Endothelial cell of umbilical vein (primary cell): ENCODE measurements around the gene KDM5B. TPM values are rescaled to one million over a fixed set of nuclear protein-coding genes. Genes with fewer than 3 reads are reported as not detected.

ENCODE experiments used
- BruUV-seq: library from RNA; stranded (reverse); fragments of 400-500 nt; replicated peaks from 2 replicates; lab custom pipeline; 2021; lab: Mats Ljungman, UMichigan
- CTCF ChIA-PET: fragments of 300-600, 350-600 bp; sonication (Branson Sonifier 250); formaldehyde crosslinking; loops from one replicate; lab custom pipeline; 2021; ENCODE audit warnings: antibody characterized with exemption, inconsistent platforms; lab: Charles Lee
- POLR2A ChIA-PET: fragments of 300-600, 350-600 bp; sonication (Branson Sonifier 250); formaldehyde crosslinking; loops from one replicate; lab custom pipeline; 2021; ENCODE audit warnings: antibody characterized with exemption, inconsistent platforms; lab: Charles Lee
- DNase-seq: peaks from one replicate; pipeline ENCODE4 v3.0.0-alpha.2; 2011; ENCODE audit warnings: low read depth, low spot score
- FAIRE-seq: peaks from 2 replicates; lab custom pipeline; 2011; peaks lifted over from hg19 to GRCh38; lab: Jason Lieb, UNC
- H2AFZ ChIP-seq: 2 replicates; pipeline ENCODE4 v1.6.0; 2012; ENCODE audit warnings: low read depth, low read length, control low read depth, inconsistent platforms
- H3K27ac ChIP-seq: 2 replicates; pipeline ENCODE4 v1.5.1; 2011; ENCODE audit warnings: low read depth, mild to moderate bottlenecking, control low read depth, low read length, moderate library complexity; ENCODE audit not compliant: insufficient read depth
- H3K27me3 ChIP-seq, 2 experiments: 2 replicates each; pipeline versions ENCODE4 v1.6.0 to v1.6.1; 2011; ENCODE audit warnings: low read length in 2 of 2, mixed read lengths in 1 of 2; ENCODE audit not compliant: control insufficient read depth in 2 of 2, insufficient read depth in 2 of 2
- H3K36me3 ChIP-seq, 2 experiments: 2 replicates in 1 of 2; 3 replicates in 1 of 2; pipeline ENCODE4 v1.5.1; 2011; ENCODE audit warnings: low read length in 2 of 2, mild to moderate bottlenecking in 1 of 2, moderate library complexity in 1 of 2; ENCODE audit not compliant: control insufficient read depth in 2 of 2, insufficient read depth in 2 of 2; ENCODE audit errors: extremely low read depth in 1 of 2
- H3K4me1 ChIP-seq: 3 replicates; pipeline ENCODE4 v1.5.1; 2011; ENCODE audit warnings: mild to moderate bottlenecking, low read length; ENCODE audit not compliant: control insufficient read depth, insufficient read depth; ENCODE audit errors: extremely low read depth
- H3K4me2 ChIP-seq: 2 replicates; pipeline ENCODE4 v1.6.1; 2011; ENCODE audit warnings: low read length, control low read depth, mixed read lengths; ENCODE audit not compliant: insufficient read depth
- H3K4me3 ChIP-seq, 3 experiments: fragments of 200-600 bp in 1 of 3; sonication (generic), shearing (Covaris generic) in 1 of 3; replicated peaks in 1 of 3; 2 replicates each; pipeline ENCODE4 v1.5.1; 2011 to 2016; ENCODE audit warnings: control low read depth in 3 of 3, low read length in 3 of 3, mild to moderate bottlenecking in 2 of 3, inconsistent platforms in 1 of 3, low read depth in 1 of 3, moderate library complexity in 1 of 3; ENCODE audit not compliant: insufficient read depth in 1 of 3
- H3K79me2 ChIP-seq: 2 replicates; pipeline ENCODE4 v1.6.0; 2012; ENCODE audit warnings: low read length, inconsistent platforms; ENCODE audit not compliant: control insufficient read depth, insufficient read depth
- H3K9ac ChIP-seq: replicated peaks from 2 replicates; pipeline ENCODE3; 2011; ENCODE audit warnings: low read length, control low read depth; ENCODE audit not compliant: insufficient read depth; ENCODE audit errors: extremely low read depth
- H3K9me1 ChIP-seq: replicated peaks from 3 replicates; pipeline ENCODE4 v1.6.0; 2011; ENCODE audit warnings: mild to moderate bottlenecking, low read length; ENCODE audit not compliant: control insufficient read depth, insufficient read depth; ENCODE audit errors: extremely low read depth
- H3K9me3 ChIP-seq: replicated peaks from 2 replicates; pipeline ENCODE4 v1.5.1; 2012; ENCODE audit warnings: low read length, inconsistent platforms; ENCODE audit not compliant: control insufficient read depth, insufficient read depth
- H4K20me1 ChIP-seq: replicated peaks from 2 replicates; pipeline ENCODE3; 2011; ENCODE audit warnings: mild to moderate bottlenecking, low read length; ENCODE audit not compliant: control insufficient read depth, insufficient read depth; ENCODE audit errors: extremely low read depth
- CTCF ChIP-seq, 2 donors: IDR thresholded peaks; 1 replicate in 1 of 2; 2 replicates in 1 of 2; pipeline ENCODE4 v1.5.1; 2011; ENCODE audit warnings: low read length in 2 of 2, mild to moderate bottlenecking in 2 of 2, moderate library complexity in 2 of 2, control low read depth in 1 of 2, inconsistent platforms in 1 of 2, low read depth in 1 of 2; ENCODE audit not compliant: insufficient read depth in 1 of 2; ENCODE audit errors: extremely low read depth in 1 of 2
- EZH2 ChIP-seq: IDR thresholded peaks from 2 replicates; pipeline ENCODE4 v1.6.1; 2012; ENCODE audit warnings: borderline replicate concordance, low read depth, mild to moderate bottlenecking, moderate library complexity, low read length, inconsistent platforms; ENCODE audit not compliant: severe bottlenecking
- FOS ChIP-seq: IDR thresholded peaks from 2 replicates; pipeline ENCODE4 v1.6.1; 2011; ENCODE audit warnings: mild to moderate bottlenecking, low read length, moderate library complexity, borderline replicate concordance; ENCODE audit not compliant: insufficient read depth
- GATA2 ChIP-seq: IDR thresholded peaks from 2 replicates; pipeline ENCODE4 v1.7.0; 2011; ENCODE audit warnings: low read depth, mild to moderate bottlenecking, moderate library complexity, mixed read lengths, low read length; ENCODE audit not compliant: insufficient read length, insufficient read depth
- JUN ChIP-seq: IDR thresholded peaks from 2 replicates; pipeline ENCODE4 v1.6.1; 2011; ENCODE audit warnings: borderline replicate concordance, low read depth; ENCODE audit not compliant: insufficient read length, insufficient read depth
- MAX ChIP-seq: IDR thresholded peaks from 2 replicates; pipeline ENCODE4 v1.6.1; 2011; ENCODE audit not compliant: insufficient read depth, insufficient read length
- POLR2AphosphoS5 ChIP-seq: IDR thresholded peaks from 2 replicates; pipeline ENCODE4 v1.6.1; 2012; ENCODE audit warnings: low read depth, mild to moderate bottlenecking, control low read depth, low read length, moderate library complexity; ENCODE audit not compliant: insufficient read depth
- dilution Hi-C: fragments of 300-500 bp; cut with MboI; formaldehyde crosslinking; loops from one replicate; pipeline ENCODE4 v1.15.0; 2019; ENCODE audit warnings: low sequenced_read_pairs; ENCODE audit not compliant: extremely low pct_ligation_motif_present
- intact Hi-C: fragments of 100-400 bp; cut with micrococcal nuclease; formaldehyde crosslinking; loops from one replicate; pipeline ENCODE4 v1.10.0; 2022
- polyA plus RNA-seq, 4 experiments: library from polyadenylated mRNA; depleted of rRNA in 3 of 4; stranded (reverse) in 3 of 4; unstranded in 1 of 4; fragments of >200 nt; gene quantifications; 2 replicates each; pipeline versions ENCODE4 v1.2.1 to v1.2.3, GENCODE V29; 2011 to 2012; ENCODE audit warnings: missing spikeins in 1 of 4
- total RNA-seq: library from RNA; stranded (reverse); gene quantifications from 2 replicates; pipeline ENCODE4 v1.2.3, GENCODE V29; 2021

Gene KDM5B
- total and polyA plus RNA-seq, 2 donors (not counting 3 experiments of a cell fraction or from before 2014, with no cell fraction given) = 25.2 to 65.5 TPM

- intact Hi-C loops (no loop called here), dilution Hi-C loops (no loop called here)
- no peaks in the 10 kb centered on the region for H3K36me3 ChIP-seq
- no peaks in the 10 kb centered on the region for H3K9me3 ChIP-seq
- H3K4me3 ChIP-seq = no peak overlapping the region
- no peak overlapping the region for H3K4me2 ChIP-seq
- ChIA-PET POLR2A (no interaction called here), CTCF (interaction anchor here (1.2 kb wide), 1 partner anchor 153 kb away, joined by 3 read pairs; no protein-coding TSS in a partner anchor)
- no peak overlapping the region for H3K27ac ChIP-seq
- DNase-seq = no peak
- no peaks in the 10 kb centered on the region for H3K79me2 ChIP-seq
- peaks cover 7% of the 10 kb centered on the region for H3K4me1 ChIP-seq
- H3K27me3 ChIP-seq = peaks cover 12% of the 10 kb centered on the region in 2 experiments
- TF ChIP-seq POLR2AphosphoS5 = no peak
- no peak for TF ChIP-seq EZH2
- TF ChIP-seq MAX = no peak
- no peak for TF ChIP-seq JUN
- no peak for TF ChIP-seq GATA2
- no peak for TF ChIP-seq CTCF (IDR thresholded peaks at IDR 0.05; ENCODE audit: extremely low read depth in 1 of 2, insufficient read depth in 1 of 2, low read depth in 1 of 2, low read length in 2 of 2)
- no peak for TF ChIP-seq FOS
- H4K20me1 ChIP-seq = no peaks in the 10 kb centered on the region
- no TSS peak for BruUV-seq
- H3K9ac ChIP-seq = no peak overlapping the region
- no peaks in the 10 kb centered on the region for H3K9me1 ChIP-seq
- H2AFZ ChIP-seq = no peak overlapping the region
- no peak for FAIRE-seq
Measured at GRCh38 chr1:202815120-202815519, 6.9 kb upstream of the KDM5B start.
